RPMI8226 (cell line): ENCODE results near the gene COL6A3.

ENCODE experiments used
- DNase-seq: peaks from one replicate; pipeline ENCODE4 v3.0.0-alpha.2; 2015

Gene COL6A3, protein sequence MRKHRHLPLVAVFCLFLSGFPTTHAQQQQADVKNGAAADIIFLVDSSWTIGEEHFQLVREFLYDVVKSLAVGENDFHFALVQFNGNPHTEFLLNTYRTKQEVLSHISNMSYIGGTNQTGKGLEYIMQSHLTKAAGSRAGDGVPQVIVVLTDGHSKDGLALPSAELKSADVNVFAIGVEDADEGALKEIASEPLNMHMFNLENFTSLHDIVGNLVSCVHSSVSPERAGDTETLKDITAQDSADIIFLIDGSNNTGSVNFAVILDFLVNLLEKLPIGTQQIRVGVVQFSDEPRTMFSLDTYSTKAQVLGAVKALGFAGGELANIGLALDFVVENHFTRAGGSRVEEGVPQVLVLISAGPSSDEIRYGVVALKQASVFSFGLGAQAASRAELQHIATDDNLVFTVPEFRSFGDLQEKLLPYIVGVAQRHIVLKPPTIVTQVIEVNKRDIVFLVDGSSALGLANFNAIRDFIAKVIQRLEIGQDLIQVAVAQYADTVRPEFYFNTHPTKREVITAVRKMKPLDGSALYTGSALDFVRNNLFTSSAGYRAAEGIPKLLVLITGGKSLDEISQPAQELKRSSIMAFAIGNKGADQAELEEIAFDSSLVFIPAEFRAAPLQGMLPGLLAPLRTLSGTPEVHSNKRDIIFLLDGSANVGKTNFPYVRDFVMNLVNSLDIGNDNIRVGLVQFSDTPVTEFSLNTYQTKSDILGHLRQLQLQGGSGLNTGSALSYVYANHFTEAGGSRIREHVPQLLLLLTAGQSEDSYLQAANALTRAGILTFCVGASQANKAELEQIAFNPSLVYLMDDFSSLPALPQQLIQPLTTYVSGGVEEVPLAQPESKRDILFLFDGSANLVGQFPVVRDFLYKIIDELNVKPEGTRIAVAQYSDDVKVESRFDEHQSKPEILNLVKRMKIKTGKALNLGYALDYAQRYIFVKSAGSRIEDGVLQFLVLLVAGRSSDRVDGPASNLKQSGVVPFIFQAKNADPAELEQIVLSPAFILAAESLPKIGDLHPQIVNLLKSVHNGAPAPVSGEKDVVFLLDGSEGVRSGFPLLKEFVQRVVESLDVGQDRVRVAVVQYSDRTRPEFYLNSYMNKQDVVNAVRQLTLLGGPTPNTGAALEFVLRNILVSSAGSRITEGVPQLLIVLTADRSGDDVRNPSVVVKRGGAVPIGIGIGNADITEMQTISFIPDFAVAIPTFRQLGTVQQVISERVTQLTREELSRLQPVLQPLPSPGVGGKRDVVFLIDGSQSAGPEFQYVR (N-terminal part only)

DNA sequence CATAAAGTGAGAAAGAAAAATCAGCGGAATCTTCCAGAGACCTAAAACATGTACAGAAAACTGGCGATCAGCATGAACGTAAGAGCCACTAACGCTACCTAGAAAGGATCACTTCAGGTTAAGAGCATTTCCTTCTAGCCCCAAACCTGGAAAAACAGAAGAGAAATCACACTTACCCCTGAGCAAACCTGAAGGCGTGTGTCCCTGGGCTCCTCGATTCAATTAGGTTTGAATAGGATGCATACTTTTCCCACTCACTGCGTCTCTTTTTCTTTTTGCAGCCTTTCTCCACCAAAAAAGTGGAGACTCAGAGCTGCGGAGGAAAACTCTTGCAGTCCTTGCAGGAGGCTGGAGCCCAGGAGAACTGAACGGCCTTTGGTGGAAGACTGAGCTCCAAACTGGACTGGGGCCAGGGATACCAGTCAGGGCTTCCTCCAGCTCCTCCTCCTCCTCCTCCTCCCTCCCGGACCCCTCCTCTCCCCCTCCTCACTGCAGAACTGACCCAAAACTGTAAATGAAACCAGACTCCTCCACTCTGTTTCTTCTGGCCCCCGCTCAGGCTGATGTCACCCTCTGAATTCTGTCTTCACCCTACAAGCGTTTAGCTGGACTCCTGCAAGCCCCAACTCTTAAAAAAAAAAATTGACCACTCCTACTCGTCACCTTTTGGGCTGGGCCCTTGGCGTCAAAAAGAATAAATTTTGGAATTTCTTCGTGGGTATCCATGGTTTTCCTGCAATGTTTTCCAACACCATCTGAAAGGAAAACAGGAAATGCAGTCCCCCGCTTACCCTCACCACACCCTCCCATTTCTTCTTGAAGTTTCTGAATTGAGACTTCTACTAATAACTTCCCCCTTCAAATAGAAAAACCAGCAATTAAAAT lies at the start of gene COL6A3:
COL6A3 (minus strand) TSS at position 388 of the 885 bp plus-strand sequence. CDS start 17,347 bp downstream, outside the sequence.
- no peak for DNase-seq

- DNase-seq: no peak
Measured at GRCh38 chr2:237459741-237460174, 45.8 kb upstream of the COL6A3 start.

- no peak for DNase-seq
Measured at GRCh38 chr2:237459226-237459625, 45.3 kb upstream of the COL6A3 start.

DNA sequence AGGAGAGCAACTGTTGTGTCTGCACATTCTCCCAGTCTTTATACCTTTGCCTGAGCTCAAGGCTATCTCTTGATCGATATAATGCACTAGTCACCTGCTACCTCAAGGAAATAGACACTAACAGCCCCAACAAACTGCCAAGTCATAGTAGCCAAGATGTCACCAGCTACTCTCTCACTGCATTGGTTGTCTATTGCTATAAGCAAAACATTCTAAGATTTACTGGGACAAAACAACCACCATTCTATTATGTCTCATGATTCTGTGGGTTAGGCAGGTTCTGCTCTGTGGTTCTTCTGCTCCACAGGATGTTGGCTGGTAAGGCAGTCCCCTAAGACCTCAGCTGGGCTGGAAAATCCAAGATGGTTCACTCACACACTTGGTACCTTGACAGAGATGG lies 44.6 kb upstream of the COL6A3 start:
- DNase-seq: no peak

GRCh38 chr2:237457388-237457941 lies 43.5 kb upstream of the COL6A3 start:
- DNase-seq: no peak

DNA sequence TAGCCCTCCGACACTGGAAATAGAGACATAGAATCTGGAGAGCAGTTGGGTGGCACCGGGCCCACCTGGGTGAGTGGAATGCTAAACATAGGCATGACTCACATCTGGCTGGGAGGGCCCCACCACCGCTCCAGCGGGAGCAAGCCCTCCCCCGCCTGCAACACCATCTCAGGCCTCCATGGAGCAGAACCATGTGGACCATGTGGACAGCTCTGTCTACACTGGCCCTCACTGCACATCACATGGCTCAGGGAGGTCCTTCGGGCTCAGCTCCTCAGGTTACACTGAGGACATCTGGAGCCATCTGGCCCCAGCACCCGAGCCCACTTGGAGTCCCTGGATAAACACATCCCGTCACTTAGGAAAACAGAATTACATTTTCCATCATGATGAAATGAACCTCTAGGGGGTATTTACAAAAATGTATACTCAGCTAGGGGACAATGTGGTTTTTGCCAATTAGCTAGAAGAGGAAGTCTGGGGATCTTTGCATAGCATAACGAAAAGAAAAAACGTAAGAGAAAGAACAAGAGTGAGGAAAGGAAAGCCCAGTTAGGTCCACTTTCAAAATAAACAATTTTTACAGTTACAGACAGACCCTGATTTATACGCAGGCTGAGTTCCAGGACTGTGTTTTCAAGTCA lies 42.4 kb upstream of the COL6A3 start:
- no peak for DNase-seq

DNA sequence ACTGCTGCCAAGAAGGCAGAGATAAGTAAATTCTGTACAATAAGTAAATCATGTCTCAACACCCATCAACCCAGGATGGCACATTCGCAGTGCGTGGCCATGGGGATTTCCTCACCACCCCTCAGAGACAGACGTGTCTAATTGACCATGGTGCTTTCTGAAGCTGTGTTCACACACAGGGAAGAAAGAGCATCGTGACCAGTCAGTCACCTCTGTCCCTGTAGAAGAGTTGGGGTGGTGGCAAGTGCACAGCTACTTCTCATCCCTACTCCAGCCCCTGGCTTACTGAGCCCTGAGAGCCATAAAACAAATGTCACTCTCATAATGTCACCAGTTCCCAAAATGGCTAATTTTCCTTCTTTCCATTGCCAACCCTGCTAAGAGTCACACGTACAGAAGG lies 41.8 kb upstream of the COL6A3 start:
- no peak for DNase-seq

GRCh38 chr2:237453671-237454070 lies 39.7 kb upstream of the COL6A3 start:
- DNase-seq: no peak

GRCh38 chr2:237452861-237453260 lies 38.9 kb upstream of the COL6A3 start:
- DNase-seq: no peak

DNA sequence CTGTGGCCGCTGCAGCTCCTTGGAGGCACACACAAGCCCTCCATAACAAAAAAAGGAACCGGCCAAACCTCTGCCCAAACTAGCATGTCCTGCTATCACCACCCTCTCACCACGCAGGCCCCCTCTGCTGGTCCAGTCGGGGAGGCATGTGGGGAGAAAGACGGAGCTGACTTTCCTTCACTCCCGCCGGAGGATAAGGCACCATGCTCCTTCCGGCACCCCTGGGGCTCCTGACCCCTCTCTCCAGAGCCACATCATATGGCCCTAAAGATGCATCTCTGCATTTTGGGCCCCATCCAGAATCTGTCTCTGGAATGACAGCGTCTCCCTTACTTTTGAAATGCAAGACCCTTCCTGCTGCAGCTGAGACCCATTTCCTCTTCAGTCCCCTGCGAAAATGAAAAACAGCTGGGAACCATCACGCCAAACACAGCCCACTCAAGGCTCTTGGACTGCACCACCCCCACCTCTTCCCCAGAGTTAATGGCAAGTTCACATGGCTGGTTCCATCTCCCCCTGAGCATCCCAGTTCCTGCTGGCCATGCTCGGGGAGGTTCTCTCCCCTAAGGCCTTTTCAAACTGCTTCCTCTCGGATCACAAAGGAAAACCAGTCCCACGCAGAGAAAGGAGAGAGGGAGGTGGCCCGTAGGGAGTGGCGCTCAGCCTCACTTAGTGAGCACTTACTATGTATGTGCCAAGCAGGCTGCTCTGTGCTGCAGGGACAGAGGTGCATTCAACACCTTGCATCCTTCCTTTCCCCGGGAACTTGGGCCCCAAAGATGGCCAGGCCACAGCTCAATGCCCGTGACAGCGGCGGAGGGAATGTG lies 37.9 kb upstream of the COL6A3 start:
- no peak for DNase-seq

- no peak for DNase-seq
Measured at GRCh38 chr2:237450583-237450982, 36.6 kb upstream of the COL6A3 start.

GRCh38 chr2:237450108-237450507 lies 36.1 kb upstream of the COL6A3 start:
- DNase-seq: no peak

DNA sequence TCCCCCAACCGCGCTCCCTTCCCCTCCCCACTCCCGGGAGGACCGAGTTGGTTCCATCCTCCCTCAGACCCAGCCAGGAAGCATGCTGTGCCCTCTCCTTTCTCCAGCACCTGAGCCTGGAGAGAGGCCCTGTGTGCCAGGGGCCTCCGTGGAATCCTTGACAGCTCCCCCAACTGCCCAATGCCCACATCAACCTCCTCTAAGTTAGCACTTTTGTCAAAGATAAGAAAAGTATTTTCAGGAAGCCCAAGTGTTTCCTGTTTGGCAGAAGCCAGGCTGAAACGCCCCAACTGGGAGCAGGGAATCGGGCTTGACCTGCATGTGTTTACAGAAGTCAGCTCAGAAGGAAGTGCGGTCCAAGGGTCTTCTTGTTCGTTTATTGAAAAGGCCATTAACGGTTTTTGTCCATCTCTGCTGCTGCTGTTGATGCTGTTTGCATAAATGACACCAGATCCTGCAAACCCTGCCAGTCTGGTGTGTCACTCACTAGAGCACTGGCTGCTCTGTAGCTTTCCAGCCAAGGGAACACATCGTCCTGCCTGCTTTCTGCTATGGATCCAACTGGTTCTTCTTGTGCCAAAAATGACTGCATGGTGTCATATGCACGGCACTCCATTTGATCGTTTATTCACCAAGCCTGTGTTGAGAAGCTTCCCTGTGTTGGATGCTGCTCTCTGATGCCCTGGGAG lies 35.4 kb upstream of the COL6A3 start:
- no peak for DNase-seq

DNA sequence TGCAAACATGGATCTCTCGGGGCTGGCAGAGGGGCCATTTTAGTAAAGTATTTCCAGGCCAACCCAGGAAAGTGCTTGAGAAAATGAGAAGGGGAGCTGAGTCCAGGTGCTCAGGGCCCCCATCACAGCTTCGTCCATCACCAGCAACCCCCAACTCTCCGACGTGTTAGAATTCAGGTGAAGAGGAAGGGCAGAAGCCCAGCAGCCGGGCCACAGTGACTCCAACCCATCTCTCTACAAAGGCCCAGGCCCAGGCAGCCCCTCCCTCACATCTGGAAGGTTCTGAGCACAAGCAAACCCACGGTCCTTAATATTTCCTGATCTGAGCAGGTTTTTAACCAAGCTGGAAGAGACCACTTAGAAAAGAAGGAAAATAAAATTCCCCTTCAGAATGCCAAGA lies 34.7 kb upstream of the COL6A3 start:
- DNase-seq: no peak

GRCh38 chr2:237448171-237448570 lies 34.2 kb upstream of the COL6A3 start:
- no peak for DNase-seq

DNA sequence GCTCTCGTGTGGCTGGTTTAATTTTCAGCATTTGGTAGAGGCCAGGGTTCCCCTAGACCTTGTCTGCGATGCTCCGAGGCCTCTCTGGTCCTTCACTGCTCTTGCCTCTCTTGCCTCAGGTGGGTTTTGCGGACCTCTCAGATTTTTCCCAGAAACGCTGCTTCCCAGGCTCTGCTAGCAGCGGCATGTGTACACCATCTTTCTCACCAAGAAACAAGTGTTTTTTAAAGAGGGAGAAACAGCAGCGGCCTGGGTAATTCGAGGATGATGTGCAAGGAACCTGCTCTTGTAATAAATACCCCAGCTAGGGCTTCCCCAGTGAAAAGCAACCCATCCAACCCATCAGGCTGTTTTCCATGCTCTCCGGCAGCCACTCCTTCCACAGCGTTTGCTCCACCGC lies 33.5 kb upstream of the COL6A3 start:
- no peak for DNase-seq

DNA sequence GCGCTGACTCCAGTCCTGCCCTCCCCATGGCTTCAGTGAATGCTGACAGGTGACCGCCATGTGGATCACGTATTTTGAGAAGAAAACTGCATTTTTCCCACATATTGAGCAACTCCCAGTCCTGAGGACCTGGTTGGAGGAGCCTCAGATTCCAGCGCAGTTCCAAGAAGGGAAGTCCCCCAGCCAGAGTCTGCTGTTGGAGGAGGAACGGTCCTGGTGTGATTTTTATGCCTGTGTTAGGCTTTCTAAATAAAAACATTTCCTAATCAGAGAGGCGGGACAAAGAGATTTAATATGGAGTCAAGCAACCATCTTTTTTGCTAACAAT lies 32.3 kb upstream of the COL6A3 start:
- DNase-seq: no peak

GRCh38 chr2:237445611-237446337 lies 31.8 kb upstream of the COL6A3 start:
- DNase-seq: no peak

- no peak for DNase-seq
Measured at GRCh38 chr2:237444071-237444470, 30.1 kb upstream of the COL6A3 start.
